LNCAP (cell line): ENCODE results near the gene KCNN4.

Source experiments
- CTCF ChIP-seq: fragments of 450-650 bp; IDR thresholded peaks from 2 replicates; pipeline ENCODE4 v1.5.1; 2017; ENCODE audit warnings: mild to moderate bottlenecking

KCNN4 gene

GRCh38 chr19:43765109-43765876 lies 15.5 kb downstream of the KCNN4 start:
- no peak for TF ChIP-seq CTCF

- no peak for TF ChIP-seq CTCF
These were observed 17.3 kb downstream of the KCNN4 start for GRCh38 chr19:43763473-43763939.

GRCh38 chr19:43762814-43763213 lies 18.0 kb downstream of the KCNN4 start:
- no peak for TF ChIP-seq CTCF

GRCh38 chr19:43760941-43761340 lies 19.8 kb downstream of the KCNN4 start:
- TF ChIP-seq CTCF: no peak

GRCh38 chr19:43759515-43759914 lies 21.3 kb downstream of the KCNN4 start:
- no peak for TF ChIP-seq CTCF

- TF ChIP-seq CTCF: no peak
These were observed 25.4 kb downstream of the KCNN4 start for GRCh38 chr19:43755256-43755801.

GRCh38 chr19:43754503-43755255 lies 26.1 kb downstream of the KCNN4 start, which contains the start of gene SMG9:
Gene SMG9, minus strand, starts transcription at chr19:43754962. Its CDS starts 4,221 bp downstream, at chr19:43750741.
- no peak for TF ChIP-seq CTCF
